ENCODE measurements around the gene OR5I1. TPM values are rescaled to one million over a fixed set of nuclear protein-coding genes. Genes with fewer than 3 reads are reported as not detected.

The OR5I1 gene
- total RNA-seq, 6 experiments from 2014 or later = not detected

DNA sequence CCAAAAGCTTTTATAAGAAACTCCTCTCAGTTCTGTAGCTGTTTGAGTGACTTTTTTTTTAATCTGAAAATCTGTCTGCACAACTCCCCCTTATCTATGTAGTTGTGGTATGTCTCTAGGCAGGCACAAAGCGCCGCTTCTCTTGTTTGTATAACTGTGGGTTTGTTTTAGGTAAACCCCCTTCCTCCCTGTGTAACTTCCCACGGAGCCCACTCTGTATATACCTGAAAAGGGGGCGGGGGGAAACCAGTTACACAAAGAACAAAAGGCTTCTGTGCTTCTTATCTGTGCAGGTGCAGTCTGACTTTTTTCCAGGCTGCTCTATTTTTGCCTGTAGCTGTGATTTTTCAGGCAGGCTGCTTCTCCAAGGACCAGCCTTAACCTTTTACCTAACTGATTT, 20.3 kb upstream of the OR5I1 start:
- Histone ChIP-seq H3K4me1 (no peaks in the 10 kb centered on the region), H3K4me3 (no peak overlapping the region), H3K9me3 (no peaks in the 10 kb centered on the region), H3K36me3 (no peaks in the 10 kb centered on the region), H3K27ac (no peak overlapping the region), H3K27me3 (no peaks in the 10 kb centered on the region)
- DNase-seq (no peak), ATAC-seq (no peak)
- WGBS (ENCODE audit: insufficient coverage, low coverage, low lambda C conversion rate, missing lambda C conversion rate) = 37% methylated on average over 4 of the region's 4 CpGs
- TF ChIP-seq, protein P1, sequence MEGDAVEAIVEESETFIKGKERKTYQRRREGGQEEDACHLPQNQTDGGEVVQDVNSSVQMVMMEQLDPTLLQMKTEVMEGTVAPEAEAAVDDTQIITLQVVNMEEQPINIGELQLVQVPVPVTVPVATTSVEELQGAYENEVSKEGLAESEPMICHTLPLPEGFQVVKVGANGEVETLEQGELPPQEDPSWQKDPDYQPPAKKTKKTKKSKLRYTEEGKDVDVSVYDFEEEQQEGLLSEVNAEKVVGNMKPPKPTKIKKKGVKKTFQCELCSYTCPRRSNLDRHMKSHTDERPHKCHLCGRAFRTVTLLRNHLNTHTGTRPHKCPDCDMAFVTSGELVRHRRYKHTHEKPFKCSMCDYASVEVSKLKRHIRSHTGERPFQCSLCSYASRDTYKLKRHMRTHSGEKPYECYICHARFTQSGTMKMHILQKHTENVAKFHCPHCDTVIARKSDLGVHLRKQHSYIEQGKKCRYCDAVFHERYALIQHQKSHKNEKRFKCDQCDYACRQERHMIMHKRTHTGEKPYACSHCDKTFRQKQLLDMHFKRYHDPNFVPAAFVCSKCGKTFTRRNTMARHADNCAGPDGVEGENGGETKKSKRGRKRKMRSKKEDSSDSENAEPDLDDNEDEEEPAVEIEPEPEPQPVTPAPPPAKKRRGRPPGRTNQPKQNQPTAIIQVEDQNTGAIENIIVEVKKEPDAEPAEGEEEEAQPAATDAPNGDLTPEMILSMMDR (IDR thresholded peaks at IDR 0.05) = no peak
- no peak for TF ChIP-seq POLR2A (IDR thresholded peaks at IDR 0.05)
- intact Hi-C loops (cut with DNase I) = no loop called here

DNA sequence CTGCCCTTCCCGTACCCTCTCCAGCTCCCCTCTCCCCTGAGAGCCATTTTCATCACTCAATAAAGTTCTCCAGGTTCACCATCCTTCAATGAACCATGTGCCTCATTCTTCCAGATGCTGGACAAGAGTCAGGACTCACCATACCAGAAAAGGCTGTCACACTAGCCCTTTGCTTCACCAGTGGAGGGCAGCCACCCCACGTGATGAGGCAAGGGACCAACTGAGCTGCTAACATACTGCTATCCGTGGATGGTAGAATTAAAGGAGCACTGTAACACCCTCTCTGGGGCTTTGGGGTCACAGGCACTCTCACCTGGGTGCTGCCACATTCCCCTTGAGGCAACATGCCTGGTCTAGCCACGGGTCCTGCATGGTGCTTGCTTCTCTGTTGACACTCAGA, 13.1 kb upstream of the OR5I1 start:
- no peak for DNase-seq
- 41% methylated on average over 3 of the region's 4 CpGs for WGBS (ENCODE audit: insufficient coverage, low coverage, low lambda C conversion rate, missing lambda C conversion rate)
- Histone ChIP-seq H3K27ac (no peak overlapping the region), H3K4me3 (no peak overlapping the region), H3K36me3 (no peaks in the 10 kb centered on the region), H3K27me3 (no peaks in the 10 kb centered on the region), H3K4me1 (no peaks in the 10 kb centered on the region), H3K9me3 (no peaks in the 10 kb centered on the region)
- intact Hi-C loops (cut with DNase I) = loop anchor here in 1 of 2 donors (10.0 kb wide), 1 partner anchor 835 kb away; no protein-coding TSS in a partner anchor
- TF ChIP-seq, protein P1 (IDR thresholded peaks at IDR 0.05) = no peak
- TF ChIP-seq POLR2A (IDR thresholded peaks at IDR 0.05) = no peak
- ATAC-seq = no peak

DNA sequence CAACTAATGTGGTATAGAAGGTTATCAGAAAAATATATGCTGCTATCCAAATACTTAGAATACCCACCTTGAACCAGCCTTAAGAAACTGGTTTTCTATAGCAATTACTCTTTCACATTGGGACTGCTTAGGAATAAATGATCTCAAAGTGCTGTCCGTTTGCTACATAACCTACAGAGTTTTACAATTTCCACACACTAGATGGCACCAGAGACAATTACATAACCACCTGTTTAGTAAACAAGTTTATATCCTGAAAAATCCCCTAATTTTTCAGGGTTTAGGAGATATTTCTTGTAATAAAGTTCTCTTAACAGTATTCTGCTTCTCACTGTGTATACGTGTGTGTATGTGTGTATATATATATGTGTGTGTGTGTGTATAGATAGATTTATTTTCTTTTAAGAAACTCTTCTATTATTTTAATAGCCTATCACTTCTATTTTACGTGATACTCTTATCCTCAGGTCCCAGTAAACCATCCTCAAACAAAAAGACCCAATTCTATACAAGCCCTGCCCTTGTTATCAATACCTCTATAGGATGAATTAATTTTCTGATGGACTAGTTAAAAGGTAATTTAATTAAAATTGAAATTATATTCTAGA, 6.7 kb upstream of the OR5I1 start:
- DNase-seq (no peak), ATAC-seq (peak; percentile 59 to 80 (median 70))
- WGBS (ENCODE audit: insufficient coverage, low coverage, low lambda C conversion rate, missing lambda C conversion rate) = 0% methylated on average over 3 of the region's 3 CpGs
- H3K4me1 ChIP-seq = no peaks in the 10 kb centered on the region
- no peaks in the 10 kb centered on the region for H3K36me3 ChIP-seq
- H3K27ac ChIP-seq = no peak overlapping the region
- no peaks in the 10 kb centered on the region for H3K9me3 ChIP-seq
- TF ChIP-seq POLR2A (IDR thresholded peaks at IDR 0.05) = no peak
- TF ChIP-seq, protein P1 (IDR thresholded peaks at IDR 0.05) = peak; percentile 27 to 55 (median 46)
- H3K4me3 ChIP-seq = no peak overlapping the region
- no peaks in the 10 kb centered on the region for H3K27me3 ChIP-seq
- intact Hi-C loops (cut with DNase I) = loop anchor here in 1 of 2 donors (10.0 kb wide), 1 partner anchor 842 kb away; no protein-coding TSS in a partner anchor

DNA sequence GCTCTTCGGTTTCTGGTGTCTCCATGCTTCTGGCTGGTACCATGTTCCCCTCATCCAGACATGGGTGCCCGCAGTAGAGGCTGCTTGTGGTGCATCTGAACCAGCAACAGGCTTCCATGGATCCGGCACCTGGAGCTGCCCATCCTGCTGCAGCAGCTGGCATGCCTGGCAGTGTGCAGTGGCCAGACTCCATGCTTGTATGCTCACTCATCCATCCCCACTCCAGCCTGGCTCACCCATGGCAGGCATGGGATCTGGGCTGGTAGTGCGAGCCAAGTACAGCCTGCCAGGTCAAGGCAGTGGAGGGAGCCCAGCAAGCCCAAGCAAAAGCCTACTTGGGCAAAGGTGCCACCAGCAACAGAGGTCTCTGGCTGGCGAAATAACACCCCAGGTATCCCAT, 15.7 kb downstream of the OR5I1 start:
- TF ChIP-seq POLR2A (IDR thresholded peaks at IDR 0.05) = no peak
- TF ChIP-seq, protein P1 (IDR thresholded peaks at IDR 0.05) = no peak
- 72% methylated on average over 2 of the region's 5 CpGs for WGBS (ENCODE audit: insufficient coverage, low coverage, low lambda C conversion rate, missing lambda C conversion rate)
- Histone ChIP-seq H3K4me1 (no peaks in the 10 kb centered on the region), H3K9me3 (no peaks in the 10 kb centered on the region), H3K4me3 (no peak overlapping the region), H3K36me3 (no peaks in the 10 kb centered on the region), H3K27ac (no peak overlapping the region), H3K27me3 (no peaks in the 10 kb centered on the region)
- intact Hi-C loops (cut with DNase I) = no loop called here
- DNase-seq (no peak), ATAC-seq (peak in 1 of 4 donors; percentile 6)
